ENCODE results near the gene ABCF2. TPM values are rescaled to one million over a fixed set of nuclear protein-coding genes. Genes with fewer than 3 reads are reported as not detected.
A peak's percentile ranks its signal among the peaks of the same experiment; 100 is the strongest.

Gene ABCF2
- polyA plus RNA-seq, 1 donor (not counting 4 experiments of a cell fraction or from before 2014, with no cell fraction given): 33.3 TPM

GRCh38 chr7:151225948-151226510 lies 976 bp downstream of the ABCF2 start:
- Histone ChIP-seq H4K20me1 (ENCODE audit: control insufficient read depth, extremely low read depth, insufficient read depth, low read length) (no peaks in the 10 kb centered on the region), H3K4me3 (ENCODE audit: control insufficient read depth in 2 of 3, extremely low read depth in 1 of 3, insufficient read depth in 2 of 3, low read depth in 1 of 3, low read length in 3 of 3) (peak overlapping the region; percentile 87 to 98 (median 90)), H3K4me1 (ENCODE audit: control insufficient read depth, extremely low read depth, insufficient read depth, low read length) (peaks cover 20% of the 10 kb centered on the region), H3K27ac (ENCODE audit: control insufficient read depth, insufficient read depth, low read length) (peak overlapping the region; percentile 62), H3K9me3 (ENCODE audit: control insufficient read depth, low read depth, low read length) (no peaks in the 10 kb centered on the region), H3K4me2 (ENCODE audit: control insufficient read depth, extremely low read depth, insufficient read depth, low read depth, low read length) (peak overlapping the region; percentile 99), H3K79me2 (ENCODE audit: control insufficient read depth, insufficient read depth, low read length) (peaks cover 25% of the 10 kb centered on the region), H3K36me3 (ENCODE audit: control insufficient read depth in 2 of 2, extremely low read depth in 1 of 2, insufficient read depth in 2 of 2, low read length in 2 of 2) (peaks cover 24 to 39% of the 10 kb centered on the region in 2 experiments), H3K9me1 (ENCODE audit: control insufficient read depth, extremely low read depth, insufficient read depth, low read length) (no peaks in the 10 kb centered on the region), H2AFZ (ENCODE audit: control insufficient read depth, low read length) (no peak overlapping the region), H3K9ac (ENCODE audit: control insufficient read depth, extremely low read depth, insufficient read depth, low read length) (peak overlapping the region; percentile 88), H3K27me3 (ENCODE audit: control insufficient read depth, extremely low read depth, insufficient read depth, low read length) (no peaks in the 10 kb centered on the region)
- dilution Hi-C loops (cut with MboI; ENCODE audit: extremely low pct_ligation_motif_present, low sequenced_read_pairs): no loop called here
- TF ChIP-seq EZH2 (IDR thresholded peaks at IDR 0.05; ENCODE audit: low read length): no peak
- TF ChIP-seq CTCF (optimal IDR thresholded peaks at IDR 0.05 in 1 of 3, IDR thresholded peaks at IDR 0.05 in 1 of 3, conservative IDR thresholded peaks at IDR 0.05 in 1 of 3; ENCODE audit: extremely low read depth in 1 of 3, insufficient read depth in 2 of 3, low read length in 3 of 3): no peak
- no peak for FAIRE-seq
- no peak for DNase-seq (ENCODE audit: low read depth, low spot score)

- no peak for FAIRE-seq
- Histone ChIP-seq H3K4me3 (ENCODE audit: control insufficient read depth in 2 of 3, extremely low read depth in 1 of 3, insufficient read depth in 2 of 3, low read depth in 1 of 3, low read length in 3 of 3) (no peak overlapping the region), H4K20me1 (ENCODE audit: control insufficient read depth, extremely low read depth, insufficient read depth, low read length) (no peaks in the 10 kb centered on the region), H3K27me3 (ENCODE audit: control insufficient read depth, extremely low read depth, insufficient read depth, low read length) (no peaks in the 10 kb centered on the region), H3K9ac (ENCODE audit: control insufficient read depth, extremely low read depth, insufficient read depth, low read length) (no peak overlapping the region), H3K27ac (ENCODE audit: control insufficient read depth, insufficient read depth, low read length) (no peak overlapping the region), H3K9me1 (ENCODE audit: control insufficient read depth, extremely low read depth, insufficient read depth, low read length) (no peaks in the 10 kb centered on the region), H3K4me2 (ENCODE audit: control insufficient read depth, extremely low read depth, insufficient read depth, low read depth, low read length) (no peak overlapping the region), H2AFZ (ENCODE audit: control insufficient read depth, low read length) (no peak overlapping the region), H3K36me3 (ENCODE audit: control insufficient read depth in 2 of 2, extremely low read depth in 1 of 2, insufficient read depth in 2 of 2, low read length in 2 of 2) (peaks cover 32 to 43% of the 10 kb centered on the region in 2 experiments), H3K79me2 (ENCODE audit: control insufficient read depth, insufficient read depth, low read length) (peaks cover 25% of the 10 kb centered on the region), H3K9me3 (ENCODE audit: control insufficient read depth, low read depth, low read length) (no peaks in the 10 kb centered on the region), H3K4me1 (ENCODE audit: control insufficient read depth, extremely low read depth, insufficient read depth, low read length) (peaks cover 20% of the 10 kb centered on the region)
- no peak for TF ChIP-seq EZH2 (IDR thresholded peaks at IDR 0.05; ENCODE audit: low read length)
- DNase-seq (ENCODE audit: low read depth, low spot score): no peak
- dilution Hi-C loops (cut with MboI; ENCODE audit: extremely low pct_ligation_motif_present, low sequenced_read_pairs): no loop called here
Measured at GRCh38 chr7:151223728-151224127, 3.3 kb downstream of the ABCF2 start.

- Histone ChIP-seq H3K9me3 (ENCODE audit: control insufficient read depth, low read depth, low read length) (no peaks in the 10 kb centered on the region), H3K9me1 (ENCODE audit: control insufficient read depth, extremely low read depth, insufficient read depth, low read length) (peaks cover 2% of the 10 kb centered on the region), H4K20me1 (ENCODE audit: control insufficient read depth, extremely low read depth, insufficient read depth, low read length) (no peaks in the 10 kb centered on the region), H3K4me1 (ENCODE audit: control insufficient read depth, extremely low read depth, insufficient read depth, low read length) (no peaks in the 10 kb centered on the region), H2AFZ (ENCODE audit: control insufficient read depth, low read length) (no peak overlapping the region), H3K27ac (ENCODE audit: control insufficient read depth, insufficient read depth, low read length) (no peak overlapping the region), H3K27me3 (ENCODE audit: control insufficient read depth, extremely low read depth, insufficient read depth, low read length) (no peaks in the 10 kb centered on the region), H3K36me3 (ENCODE audit: control insufficient read depth in 2 of 2, extremely low read depth in 1 of 2, insufficient read depth in 2 of 2, low read length in 2 of 2) (peaks cover 45 to 52% of the 10 kb centered on the region in 2 experiments), H3K4me3 (ENCODE audit: control insufficient read depth in 2 of 3, extremely low read depth in 1 of 3, insufficient read depth in 2 of 3, low read depth in 1 of 3, low read length in 3 of 3) (no peak overlapping the region), H3K4me2 (ENCODE audit: control insufficient read depth, extremely low read depth, insufficient read depth, low read depth, low read length) (no peak overlapping the region), H3K79me2 (ENCODE audit: control insufficient read depth, insufficient read depth, low read length) (no peaks in the 10 kb centered on the region), H3K9ac (ENCODE audit: control insufficient read depth, extremely low read depth, insufficient read depth, low read length) (no peak overlapping the region)
- FAIRE-seq (no peak), DNase-seq (ENCODE audit: low read depth, low spot score) (no peak)
- TF ChIP-seq CTCF (optimal IDR thresholded peaks at IDR 0.05 in 1 of 3, IDR thresholded peaks at IDR 0.05 in 1 of 3, conservative IDR thresholded peaks at IDR 0.05 in 1 of 3; ENCODE audit: extremely low read depth in 1 of 3, insufficient read depth in 2 of 3, low read length in 3 of 3): no peak
- TF ChIP-seq EZH2 (IDR thresholded peaks at IDR 0.05; ENCODE audit: low read length): no peak
- dilution Hi-C loops (cut with MboI; ENCODE audit: extremely low pct_ligation_motif_present, low sequenced_read_pairs): no loop called here
Measured at GRCh38 chr7:151218170-151218569, 8.8 kb downstream of the ABCF2 start.

All from keratinocyte (primary cell).